Ammon's horn (tissue), 1 donor: Measurements from ENCODE around the gene FRRS1L.

Experiments used
- DNase-seq: peaks from one replicate; pipeline ENCODE4 v3.0.0-alpha.2; 2016; ENCODE audit warnings: low spot score

Gene FRRS1L

GRCh38 chr9:109176386-109176785 lies 9.3 kb upstream of the FRRS1L start:
- no peak for DNase-seq

- DNase-seq: no peak
Measured at GRCh38 chr9:109172935-109173334, 5.9 kb upstream of the FRRS1L start.

- no peak for DNase-seq
Measured at GRCh38 chr9:109171926-109172325, 4.9 kb upstream of the FRRS1L start.

GRCh38 chr9:109168170-109168569 lies 1.1 kb upstream of the FRRS1L start:
- DNase-seq: no peak

- DNase-seq: no peak
Measured at GRCh38 chr9:109167716-109168115, 667 bp upstream of the FRRS1L start.

- no peak for DNase-seq
Measured at GRCh38 chr9:109166171-109166770, 778 bp downstream of the FRRS1L start.

- no peak for DNase-seq
Measured at GRCh38 chr9:109164042-109164441, 3.0 kb downstream of the FRRS1L start.

- DNase-seq: no peak
Measured at GRCh38 chr9:109163194-109163593, 3.9 kb downstream of the FRRS1L start.

GRCh38 chr9:109162677-109163076 lies 4.4 kb downstream of the FRRS1L start:
- DNase-seq: no peak

- DNase-seq: no peak
Measured at GRCh38 chr9:109161471-109161870, 5.6 kb downstream of the FRRS1L start.

GRCh38 chr9:109159583-109159982 lies 7.5 kb downstream of the FRRS1L start:
- no peak for DNase-seq

- DNase-seq: no peak
Measured at GRCh38 chr9:109158651-109159050, 8.4 kb downstream of the FRRS1L start.

- no peak for DNase-seq
Measured at GRCh38 chr9:109156708-109157107, 10.3 kb downstream of the FRRS1L start.

GRCh38 chr9:109150925-109151545 lies 16.0 kb downstream of the FRRS1L start:
- DNase-seq: no peak

- no peak for DNase-seq
Measured at GRCh38 chr9:109149722-109150121, 17.3 kb downstream of the FRRS1L start.

- no peak for DNase-seq
Measured at GRCh38 chr9:109149089-109149488, 18.0 kb downstream of the FRRS1L start.

- DNase-seq: no peak
Measured at GRCh38 chr9:109145051-109145450, 22.0 kb downstream of the FRRS1L start.

- DNase-seq: no peak
Measured at GRCh38 chr9:109143881-109144562, 23.0 kb downstream of the FRRS1L start.

- no peak for DNase-seq
Measured at GRCh38 chr9:109141375-109141774, 25.7 kb downstream of the FRRS1L start.

- no peak for DNase-seq
Measured at GRCh38 chr9:109139851-109140250, 27.2 kb downstream of the FRRS1L start.

- no peak for DNase-seq
Measured at GRCh38 chr9:109138421-109138820, 28.6 kb downstream of the FRRS1L start.

GRCh38 chr9:109134167-109134578 lies 32.9 kb downstream of the FRRS1L start:
- DNase-seq: no peak

- DNase-seq: no peak
Measured at GRCh38 chr9:109133533-109133932, 33.5 kb downstream of the FRRS1L start.
